ENCODE results near the gene ITFG1. TPM values are rescaled to one million over a fixed set of nuclear protein-coding genes. Genes with fewer than 3 reads are reported as not detected.

The ITFG1 gene
- total and polyA plus RNA-seq, 2 of the 13 experiments (the other 11 are each of a cell fraction or from before 2014, with no cell fraction given) = 74.5 to 150 TPM

GRCh38 chr16:47475786-47476185, 14.9 kb upstream of the ITFG1 start (continued):
- TF ChIP-seq MIER3 (CRISPR knock-in tag; IDR thresholded peaks at IDR 0.05; ENCODE audit: borderline replicate concordance) = peak; percentile 60; the same call in 1 of the 2 replicates
- peak; percentile 45; the same call in 1 of the 2 replicates for TF ChIP-seq NFKBIZ (CRISPR knock-in tag; IDR thresholded peaks at IDR 0.05)
- TF ChIP-seq ZSCAN25 (CRISPR knock-in tag; IDR thresholded peaks at IDR 0.05) = 0 out of 2 replicates have a peak, but pooled peaks have one; percentile 20
- TF ChIP-seq KDM2A (CRISPR knock-in tag; IDR thresholded peaks at IDR 0.05; ENCODE audit: borderline replicate concordance, low read depth) = 0 out of 2 replicates have a peak, but pooled peaks have one; percentile 32
- peak; percentile 68 for TF ChIP-seq NR2F2 (IDR thresholded peaks at IDR 0.05; ENCODE audit: borderline replicate concordance, low read depth)
- no peak for TF ChIP-seq LRRFIP1 (CRISPR knock-in tag; conservative IDR thresholded peaks at IDR 0.05)
- peak; percentile 95 for TF ChIP-seq ZNF614 (CRISPR knock-in tag; IDR thresholded peaks at IDR 0.05; ENCODE audit: borderline replicate concordance)
- no peak for TF ChIP-seq ELK4 (CRISPR knock-in tag; IDR thresholded peaks at IDR 0.05; ENCODE audit: borderline replicate concordance)
- peak; percentile 36; the same call in 1 of the 2 replicates for TF ChIP-seq PHF21A (CRISPR knock-in tag; IDR thresholded peaks at IDR 0.05)
- peak; percentile 96 for TF ChIP-seq ZNF362 (CRISPR knock-in tag; IDR thresholded peaks at IDR 0.05; ENCODE audit: borderline replicate concordance)
- TF ChIP-seq MTF1 (CRISPR knock-in tag; IDR thresholded peaks at IDR 0.05) = no peak
- TF ChIP-seq NCOR1 (IDR thresholded peaks at IDR 0.05; ENCODE audit: borderline replicate concordance, low read length) = peak; percentile 61; the same call in 1 of the 2 replicates
- TF ChIP-seq ZNF598 (CRISPR knock-in tag; IDR thresholded peaks at IDR 0.05; ENCODE audit: borderline replicate concordance) = no peak
- TF ChIP-seq RXRA (CRISPR knock-in tag; IDR thresholded peaks at IDR 0.05) = peak; percentile 75; the same call in 1 of the 2 replicates
- no peak for TF ChIP-seq TOPORS (CRISPR knock-in tag; IDR thresholded peaks at IDR 0.05)
- TF ChIP-seq ZNF121 (CRISPR knock-in tag; IDR thresholded peaks at IDR 0.05) = peak; percentile 99
- 0 out of 2 replicates have a peak, but pooled peaks have one; percentile 26 for TF ChIP-seq LCORL (IDR thresholded peaks at IDR 0.05)
- peak; percentile 91 for TF ChIP-seq LCORL (CRISPR knock-in tag; IDR thresholded peaks at IDR 0.05)
- TF ChIP-seq ZNF605 (CRISPR knock-in tag; IDR thresholded peaks at IDR 0.05) = no peak
- peak; percentile 76; the same call in 1 of the 2 replicates for TF ChIP-seq TARDBP (CRISPR knock-in tag; IDR thresholded peaks at IDR 0.05)
- peak; percentile 74 for TF ChIP-seq THRA (CRISPR knock-in tag; IDR thresholded peaks at IDR 0.05; ENCODE audit: borderline replicate concordance)
- peak; percentile 94 for TF ChIP-seq RCOR2 (CRISPR knock-in tag; IDR thresholded peaks at IDR 0.05)
- TF ChIP-seq ISL2 (CRISPR knock-in tag; IDR thresholded peaks at IDR 0.05) = peak; percentile 85

Measured in HepG2 (cell line).